Activated T-cell treated with anti-CD3 and anti-CD28 coated beads for 4 hours (primary cell): ENCODE measurements around the gene LGI2.
"Not testable (repeated sequence)": the region's sequence is repeated elsewhere in the genome, so short reads cannot be mapped to it uniquely, and the experiment has no call there.

ENCODE experiments used
- DNase-seq: peaks from one replicate; pipeline ENCODE4 v3.0.0-alpha.2; 2020

LGI2 gene

DNA sequence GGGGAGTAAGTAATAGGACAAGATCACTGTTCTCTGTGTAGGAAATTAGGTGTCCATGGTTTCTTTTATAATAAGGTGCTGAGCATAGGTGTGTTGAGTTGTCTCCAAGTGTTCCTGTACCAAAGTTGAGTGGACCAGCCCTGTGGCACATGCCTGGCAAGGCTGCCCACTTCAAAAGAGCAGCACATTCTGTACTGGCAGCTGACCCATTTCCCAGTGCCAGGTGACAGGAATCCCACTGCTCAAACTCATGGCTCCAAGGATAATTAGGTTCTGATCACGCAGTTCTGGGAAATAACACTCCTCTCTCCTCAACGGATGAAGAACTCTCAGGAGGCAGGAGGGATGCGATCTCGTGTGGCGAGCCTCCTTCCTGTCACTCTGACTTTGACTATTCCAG, 12.8 kb upstream of the LGI2 start:
- no peak for DNase-seq

DNA sequence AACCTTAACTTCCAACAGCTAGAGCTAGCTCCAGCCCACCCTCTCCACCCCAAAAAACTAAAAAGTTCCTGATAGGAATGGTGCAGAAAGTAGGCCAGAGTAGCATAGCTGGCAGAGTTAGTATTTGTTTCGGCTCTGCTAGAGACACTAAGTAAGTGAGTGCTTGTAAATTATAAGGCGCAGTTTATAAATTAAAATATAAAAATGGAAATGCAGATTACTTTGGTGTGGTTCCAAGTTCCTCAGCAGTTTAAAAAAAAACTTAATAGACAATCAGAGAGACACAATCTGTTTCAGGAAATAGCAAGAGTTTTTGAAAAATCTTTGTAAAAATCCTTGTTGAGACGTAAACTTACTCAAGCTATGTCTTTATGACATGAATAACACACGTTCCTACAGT, 2.8 kb upstream of the LGI2 start:
- no peak for DNase-seq

DNA sequence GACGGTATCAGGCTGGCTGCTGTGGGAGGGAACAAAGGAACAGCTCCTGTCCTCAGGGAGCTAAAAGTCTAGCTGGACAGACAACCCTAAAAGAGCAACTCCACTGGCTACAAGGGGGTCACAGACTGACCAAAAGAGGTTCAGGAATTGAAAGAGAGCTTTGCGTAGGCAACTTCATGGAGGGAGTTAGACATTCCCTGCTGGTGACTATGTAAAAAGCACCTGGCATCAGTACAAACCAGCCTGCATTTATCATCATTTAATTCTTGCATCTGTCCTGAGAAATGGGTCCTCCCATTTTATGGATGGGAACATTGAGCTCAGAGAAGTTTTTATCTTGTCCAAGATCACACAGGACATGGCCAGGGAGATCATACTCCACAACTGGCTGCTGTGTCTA, 1.4 kb upstream of the LGI2 start:
- DNase-seq = no peak

DNA sequence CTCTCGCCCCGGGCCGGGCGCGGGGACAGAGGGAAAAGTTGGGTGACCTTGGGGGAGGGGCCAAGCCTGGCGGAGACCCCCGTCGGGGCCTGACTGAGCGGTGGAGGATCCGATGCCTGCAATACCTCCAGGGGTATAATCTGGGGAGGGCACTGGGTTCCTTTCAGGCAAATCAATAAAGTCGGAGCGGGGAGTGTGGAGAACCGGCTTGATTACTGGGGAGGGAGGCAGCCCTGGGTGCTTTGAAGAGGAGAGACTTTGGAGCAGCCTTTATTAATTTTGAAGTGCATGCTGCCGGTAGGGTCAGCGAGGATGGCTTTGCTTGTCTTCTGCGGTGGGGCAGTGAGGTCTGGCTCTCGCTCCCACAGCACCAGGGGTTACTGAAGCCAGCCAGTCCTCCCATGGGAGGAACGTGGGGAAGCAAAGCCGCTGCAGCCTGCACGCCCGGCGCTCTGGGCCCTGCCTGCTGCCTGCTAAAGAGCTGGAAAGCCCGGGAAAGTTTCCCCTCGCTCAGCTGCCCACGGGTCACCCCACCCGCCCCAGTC, 403 bp upstream of the LGI2 start:
- DNase-seq = no peak

DNA sequence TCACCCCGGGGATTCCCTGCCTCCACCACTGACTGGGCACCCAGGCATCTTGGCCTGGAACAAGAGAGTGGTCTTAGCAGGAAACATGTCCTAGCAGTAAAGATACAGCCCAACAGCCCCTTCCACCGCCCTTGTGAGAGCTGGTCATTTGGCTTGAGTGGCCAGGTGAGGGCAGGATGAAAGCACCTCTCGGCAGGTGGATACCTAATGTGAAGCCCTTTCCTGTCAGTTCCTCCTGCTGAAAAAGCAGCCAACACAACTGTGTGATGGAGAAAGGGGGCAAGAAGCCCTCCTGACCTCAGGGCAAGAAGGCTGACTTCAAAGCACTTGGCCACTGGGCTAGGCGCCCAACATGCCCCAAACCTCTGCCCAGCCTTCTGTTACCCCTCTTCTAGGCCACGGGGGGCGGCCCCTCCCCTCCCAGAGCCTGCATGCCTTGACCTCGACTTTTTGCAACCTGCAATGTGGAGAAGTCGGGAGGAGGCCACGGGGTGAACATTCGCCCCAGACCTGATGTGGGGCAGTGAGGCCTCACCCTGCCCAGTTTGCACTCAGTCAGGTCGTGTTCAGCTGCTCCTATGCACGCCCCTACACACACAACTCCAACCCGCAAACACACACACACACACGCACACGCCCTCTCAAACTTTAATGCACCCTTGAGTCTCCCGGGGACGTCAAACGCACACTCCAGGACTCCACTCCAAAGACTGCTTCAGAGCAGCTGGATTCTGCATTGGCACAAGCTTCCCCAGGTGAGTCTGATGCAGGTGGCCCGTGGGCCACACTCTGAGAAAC, 1.1 kb downstream of the LGI2 start:
- no peak for DNase-seq

DNA sequence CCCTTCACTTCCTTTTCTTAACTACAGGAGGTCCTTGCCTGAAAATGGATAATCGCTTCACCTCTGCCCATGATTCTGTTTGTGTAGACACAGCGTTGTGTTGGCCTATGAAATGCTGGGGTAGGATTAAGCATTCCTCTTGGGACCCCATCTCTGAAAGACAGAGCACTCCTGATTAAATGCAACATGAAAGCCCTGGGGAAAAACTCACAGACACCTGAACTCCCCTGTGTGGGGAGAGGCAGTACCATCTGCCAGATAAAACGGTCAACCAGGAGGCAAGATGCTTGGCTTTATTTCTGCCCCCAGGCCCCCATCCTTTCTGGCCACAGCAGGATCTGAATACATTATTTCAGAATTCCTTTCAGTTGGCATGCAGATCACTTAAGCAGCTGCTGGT, 1.9 kb downstream of the LGI2 start:
- DNase-seq = no peak

DNA sequence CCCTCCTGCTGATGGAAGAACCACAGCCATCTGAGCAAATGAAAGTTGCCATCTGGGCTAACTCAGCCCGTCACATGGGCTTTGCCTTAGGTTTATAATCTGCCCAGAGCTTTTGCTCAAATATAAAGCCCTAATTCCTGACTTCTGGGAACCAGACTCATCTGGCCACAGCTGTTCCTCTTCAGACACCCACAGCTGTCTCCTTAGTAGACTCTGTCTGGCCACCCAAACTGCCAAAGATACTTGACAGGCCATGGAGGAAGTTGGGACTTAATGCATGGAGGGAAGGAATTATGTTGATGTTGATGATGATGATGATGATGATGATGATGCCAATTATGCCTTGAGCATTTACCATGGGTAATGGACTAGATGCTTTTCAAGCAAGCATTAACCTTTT, 8.0 kb downstream of the LGI2 start:
- no peak for DNase-seq

DNA sequence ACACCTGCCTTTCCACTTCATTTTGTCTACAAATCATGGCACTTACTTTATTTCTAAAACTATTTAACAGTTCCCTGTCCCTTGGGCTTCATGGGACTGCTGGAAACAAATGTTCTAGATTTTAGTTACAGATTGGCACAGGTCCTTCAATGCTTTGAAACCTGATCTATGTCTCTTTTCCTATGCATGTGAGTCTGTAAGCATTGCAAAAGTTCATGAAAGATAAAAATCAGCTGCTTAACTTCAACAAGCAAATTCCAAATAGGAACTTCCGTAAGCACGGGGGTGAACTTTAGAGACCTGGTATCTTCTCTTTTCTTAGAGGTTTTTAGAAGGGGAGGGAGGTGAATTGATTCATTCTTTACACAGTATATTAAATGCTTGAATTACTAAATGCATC, 9.5 kb downstream of the LGI2 start:
- no peak for DNase-seq

DNA sequence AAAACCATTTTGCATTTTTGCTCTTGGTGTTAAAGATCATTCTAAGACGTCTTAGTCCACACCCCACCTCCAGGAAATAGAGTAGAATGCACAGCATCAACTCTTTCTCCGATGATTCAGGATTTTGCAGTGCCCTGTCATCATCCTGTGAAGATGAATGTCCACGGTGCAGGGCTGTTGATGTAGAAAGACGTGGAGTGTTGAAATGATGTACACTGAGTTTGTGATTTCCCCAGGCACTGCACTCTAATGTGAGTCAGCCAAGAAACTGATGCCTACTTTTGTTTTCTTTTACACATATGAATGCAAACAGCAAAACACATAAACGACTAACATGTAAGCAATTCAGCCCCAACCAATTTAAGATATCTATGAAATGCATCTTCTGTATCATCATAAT, 10.5 kb downstream of the LGI2 start:
- no peak for DNase-seq

DNA sequence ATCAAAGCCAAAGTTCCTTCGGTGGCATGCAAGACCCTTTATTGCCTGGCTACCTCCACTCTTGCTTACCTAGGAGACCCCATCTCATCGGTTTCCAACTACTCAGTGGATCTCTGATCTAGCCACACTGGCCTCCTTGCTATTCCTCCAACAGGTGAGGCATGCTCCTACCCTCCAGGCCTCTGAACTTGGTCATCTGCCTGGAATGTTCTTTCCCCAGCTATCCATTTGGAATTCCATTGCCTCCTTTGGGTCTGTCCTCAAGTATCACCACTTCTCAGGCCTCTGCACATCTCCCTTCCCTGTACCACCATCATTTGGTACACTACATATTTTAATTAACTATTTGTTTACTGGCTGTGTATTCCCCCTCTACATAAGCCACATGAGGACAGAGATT, 11.2 kb downstream of the LGI2 start:
- no peak for DNase-seq

DNA sequence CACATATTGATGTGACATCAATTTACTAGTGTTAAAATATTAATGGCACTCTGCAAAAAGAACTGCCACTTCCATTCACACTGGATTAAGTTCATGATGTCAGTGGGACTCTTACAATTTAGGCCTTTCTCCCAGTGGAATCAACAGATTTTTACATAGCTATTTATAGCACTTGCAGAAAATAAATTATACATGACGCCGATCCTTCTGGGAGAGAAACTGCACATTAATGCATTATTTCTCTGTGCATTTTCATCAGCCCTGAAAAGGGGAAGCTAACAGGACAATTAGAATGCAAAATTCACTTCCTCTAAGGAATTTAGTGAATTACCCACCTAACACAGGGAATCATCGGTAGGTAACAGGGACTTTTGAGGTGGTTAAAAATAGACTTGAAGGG, 15.7 kb downstream of the LGI2 start:
- no peak for DNase-seq

DNA sequence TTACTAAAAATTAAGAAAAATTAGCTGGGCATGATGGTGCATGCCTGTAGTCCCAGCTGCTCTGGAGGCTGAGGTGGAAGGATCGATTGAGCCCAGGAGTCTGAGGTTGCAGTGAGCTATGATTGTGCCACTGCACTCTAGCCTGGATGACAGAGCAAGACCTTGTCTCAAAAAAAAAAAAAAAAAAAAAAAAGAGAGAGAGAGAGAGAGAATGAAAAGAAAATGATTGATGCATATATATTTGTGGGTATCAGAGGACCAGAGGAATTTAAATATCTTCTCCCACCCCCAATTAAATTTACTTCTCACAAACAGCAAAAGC, 16.1 kb downstream of the LGI2 start:
- not testable (repeated sequence) for DNase-seq

DNA sequence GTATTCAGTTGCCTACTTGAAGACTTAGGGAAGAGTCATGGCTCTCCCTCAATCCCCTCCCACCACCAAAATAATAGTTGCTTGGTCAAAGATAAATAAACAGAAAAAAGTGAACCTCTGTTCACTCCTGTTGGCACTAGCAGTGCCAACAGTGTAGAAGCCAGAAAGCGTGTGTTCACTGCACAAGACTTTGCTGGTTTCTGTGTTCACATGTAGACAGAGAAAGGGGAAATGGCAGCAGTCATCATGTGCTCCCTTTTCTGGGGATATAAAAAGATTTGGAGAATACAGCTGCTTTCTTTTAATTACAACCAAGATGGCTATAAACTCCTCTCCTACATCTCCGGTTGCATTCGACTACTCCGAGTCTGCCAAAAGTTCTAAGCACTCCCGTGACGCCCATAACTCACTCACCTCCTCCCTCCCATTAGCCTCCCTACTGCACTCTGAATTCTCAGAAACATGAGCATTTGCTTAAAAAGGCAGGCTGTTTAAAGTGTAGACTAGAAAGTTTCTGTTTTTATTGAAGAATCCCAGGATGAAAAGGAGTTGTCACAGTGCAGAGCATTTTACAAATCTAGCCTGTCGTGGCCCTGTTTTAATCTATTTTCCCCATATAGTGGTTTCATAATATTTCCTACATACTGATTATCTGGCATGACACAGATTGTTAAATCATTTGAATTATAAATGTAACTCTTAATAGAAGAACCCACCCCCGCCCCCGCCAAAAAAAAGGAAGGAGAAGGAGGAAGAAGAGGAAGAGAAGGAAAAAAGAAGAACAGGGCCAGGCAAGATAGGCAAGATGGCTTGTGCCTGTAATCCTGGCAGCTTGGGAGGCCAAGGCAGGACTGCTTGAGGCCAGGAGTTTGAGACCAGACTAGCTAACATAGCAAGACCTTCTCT, 16.7 kb downstream of the LGI2 start:
- no peak for DNase-seq

DNA sequence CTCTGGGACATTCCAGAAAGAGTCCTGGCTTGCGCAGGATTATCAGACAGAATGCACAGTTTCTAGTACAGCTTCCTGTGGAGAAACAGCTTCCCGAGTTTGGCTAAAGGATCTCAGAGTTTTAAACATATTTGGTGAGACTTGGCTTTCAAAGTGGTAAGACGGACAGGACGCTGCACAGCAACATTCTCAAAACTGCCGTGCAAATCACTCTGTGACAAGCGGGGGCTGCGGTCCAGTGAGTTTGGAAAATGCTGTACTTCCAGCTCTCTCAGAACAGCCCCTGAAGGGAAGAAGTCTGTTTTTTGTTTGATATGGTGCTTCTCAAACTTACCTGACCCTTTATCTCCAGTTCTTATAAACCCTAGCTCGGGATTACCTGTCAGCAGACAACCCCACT, 18.1 kb downstream of the LGI2 start:
- no peak for DNase-seq

DNA sequence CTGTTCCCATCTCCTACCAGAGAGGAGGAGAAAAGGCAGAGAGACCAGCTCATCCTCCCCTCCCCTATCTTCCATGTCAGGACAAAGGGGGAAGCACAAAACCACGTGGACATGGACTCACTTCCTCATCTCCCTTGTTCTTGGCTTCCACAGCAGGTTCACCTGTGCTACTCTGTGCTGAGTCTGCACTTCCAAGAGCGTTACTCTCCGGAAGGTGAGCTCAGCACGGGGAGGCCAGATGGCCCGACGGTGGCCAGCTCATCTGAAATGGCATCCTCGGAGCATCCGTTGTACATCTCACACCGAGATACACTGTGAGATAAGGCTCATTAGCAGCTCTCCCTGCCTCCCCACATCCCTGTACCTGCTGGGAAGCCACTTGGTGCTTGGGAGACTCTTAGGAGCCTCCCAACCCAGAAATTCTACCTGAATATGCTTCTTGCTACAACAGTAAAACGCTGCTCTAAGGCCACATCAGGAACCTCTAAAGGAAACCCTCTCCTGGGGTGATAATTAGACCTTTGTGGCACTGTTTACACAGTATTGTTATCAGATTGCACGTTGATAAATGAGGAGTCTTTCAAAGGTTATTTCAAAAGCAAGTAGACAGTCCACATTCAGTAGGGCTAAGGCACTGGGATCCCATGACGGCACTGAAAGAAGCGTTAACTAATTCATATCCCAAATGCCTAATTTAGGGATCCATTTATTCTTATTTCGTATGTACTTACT, 19.4 kb downstream of the LGI2 start:
- no peak for DNase-seq

DNA sequence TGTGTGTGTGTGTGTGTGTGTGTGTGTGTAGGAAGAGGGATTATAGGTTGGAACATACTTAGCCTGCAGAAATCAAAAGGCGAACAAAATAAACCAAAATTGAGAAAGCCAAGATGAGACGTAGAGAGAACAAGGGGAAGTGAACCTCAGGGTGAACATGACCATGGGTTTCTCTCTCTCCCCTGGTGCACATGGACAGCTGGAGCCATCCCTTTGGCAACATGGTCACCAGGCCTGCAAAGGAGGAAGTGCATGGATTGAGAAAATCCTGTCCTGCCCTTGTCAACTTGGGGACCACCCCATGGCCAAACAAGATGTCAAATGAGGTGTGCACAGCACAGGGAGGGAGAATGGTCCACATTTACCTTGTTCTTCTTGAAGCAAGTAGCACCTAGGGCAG, 23.1 kb downstream of the LGI2 start:
- DNase-seq = no peak

DNA sequence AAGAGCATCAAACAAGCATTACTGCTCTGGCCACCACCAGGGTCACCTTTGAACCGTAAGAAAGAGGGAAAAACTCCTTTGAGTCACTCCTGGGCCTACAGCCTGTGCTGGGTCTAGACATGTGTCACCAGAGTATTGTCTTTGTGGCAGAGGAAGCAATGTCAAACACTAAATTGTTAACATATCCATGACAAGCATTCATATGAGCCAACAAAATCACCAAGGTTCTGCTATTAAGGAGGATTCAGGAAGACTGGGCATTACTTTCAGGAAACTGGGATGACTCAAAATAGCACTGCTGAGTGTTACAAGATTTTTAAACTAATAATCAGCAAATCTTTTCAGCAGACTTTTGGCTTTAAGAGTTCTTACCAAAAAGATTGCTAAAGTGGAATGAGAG, 28.1 kb downstream of the LGI2 start:
- no peak for DNase-seq

DNA sequence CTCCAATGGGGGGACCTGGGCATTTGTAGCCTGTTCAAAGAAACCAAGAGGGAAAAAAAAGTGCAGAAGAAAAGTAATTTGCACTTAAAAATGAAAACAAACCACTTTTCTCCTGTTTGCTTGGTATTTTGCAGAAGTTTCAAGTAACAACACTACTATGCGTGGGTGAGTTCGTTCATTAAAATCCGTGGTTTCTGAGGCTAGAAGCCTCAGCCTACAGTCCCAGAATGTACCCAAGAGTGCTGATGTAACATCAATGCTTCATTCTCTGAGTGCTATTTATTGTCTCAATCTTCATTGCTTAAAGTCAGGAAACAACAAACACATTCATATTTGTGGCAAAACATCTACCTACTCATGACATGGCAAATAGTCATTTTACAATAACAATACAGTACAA, 29.2 kb downstream of the LGI2 start:
- DNase-seq = no peak

DNA sequence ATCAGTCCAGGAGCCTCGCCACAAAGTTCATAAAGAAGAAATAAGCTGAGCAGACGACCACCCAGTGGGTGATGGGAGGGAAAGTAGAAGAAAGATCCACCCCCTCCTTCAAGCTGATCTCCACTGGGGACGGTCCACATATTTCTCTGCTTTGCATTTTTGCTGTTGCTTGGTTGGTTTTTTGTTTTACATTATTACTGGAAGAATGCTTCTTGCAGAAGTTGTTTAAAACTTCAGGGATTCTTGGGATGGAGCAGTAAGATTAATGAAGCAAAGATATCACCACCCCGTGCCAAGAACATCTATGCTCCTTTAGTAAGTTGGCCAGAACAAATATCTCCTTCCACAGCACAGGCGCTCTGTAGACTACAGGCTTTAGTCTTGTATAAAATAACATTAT, 30.1 kb downstream of the LGI2 start:
- DNase-seq = no peak

DNA sequence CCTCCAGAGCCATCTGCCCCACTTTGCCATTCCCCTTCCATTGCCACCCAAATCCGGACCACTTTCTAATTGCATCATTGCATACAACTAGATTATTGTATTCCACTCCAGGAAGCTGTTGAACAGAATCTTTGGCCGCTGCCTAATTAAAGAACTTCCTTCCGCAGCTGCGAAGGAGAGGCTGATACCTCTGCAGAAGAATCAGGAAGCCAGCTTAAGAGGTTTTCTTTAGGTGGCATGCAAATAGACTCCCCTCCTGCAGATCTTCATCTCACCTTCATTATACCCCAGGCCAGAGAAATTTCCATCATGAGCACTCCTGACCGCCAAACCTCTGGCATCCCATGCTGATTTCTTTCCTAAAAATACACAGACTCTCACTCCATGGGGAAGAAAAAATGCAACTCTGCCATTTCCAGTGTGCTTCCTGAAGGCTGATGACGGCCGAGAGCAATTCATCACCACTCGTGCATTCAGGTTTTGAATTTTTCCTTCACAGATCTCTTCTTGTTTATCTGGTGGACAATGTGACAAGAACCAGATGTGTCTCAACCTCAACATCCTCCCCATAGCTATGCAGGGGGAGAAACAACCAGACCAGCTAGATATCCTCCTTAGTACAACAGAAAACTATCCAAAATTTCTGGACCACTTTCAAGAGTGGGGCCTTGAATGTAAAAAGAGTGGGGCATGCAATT, 31.2 kb downstream of the LGI2 start:
- no peak for DNase-seq

DNA sequence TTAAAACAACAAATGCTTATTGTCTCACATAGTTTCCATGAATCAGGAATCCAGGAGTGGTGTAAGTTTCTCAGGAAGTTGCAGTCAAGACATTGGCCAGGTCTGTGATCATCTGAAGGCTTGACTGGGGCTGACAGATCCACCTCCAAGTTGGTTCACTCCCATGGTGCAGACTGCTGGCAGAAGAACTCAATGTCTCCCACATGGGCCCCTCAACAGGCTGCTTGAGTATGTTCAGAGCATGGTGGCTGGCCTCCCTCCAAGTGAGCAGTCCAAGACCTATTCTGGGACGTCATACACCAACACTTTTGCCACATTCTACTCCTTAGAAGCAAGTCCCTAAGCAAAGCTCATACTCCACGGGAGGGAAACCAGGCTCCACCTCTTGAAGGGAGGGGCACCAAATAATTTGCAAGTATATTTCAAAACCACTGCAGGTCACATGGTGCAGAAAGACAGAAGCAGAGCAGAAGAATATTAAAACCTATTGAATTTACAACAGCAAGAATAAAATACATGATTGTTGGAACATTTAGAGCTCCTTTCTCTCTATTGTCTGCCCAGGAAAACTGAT, 35.3 kb downstream of the LGI2 start:
- no peak for DNase-seq

DNA sequence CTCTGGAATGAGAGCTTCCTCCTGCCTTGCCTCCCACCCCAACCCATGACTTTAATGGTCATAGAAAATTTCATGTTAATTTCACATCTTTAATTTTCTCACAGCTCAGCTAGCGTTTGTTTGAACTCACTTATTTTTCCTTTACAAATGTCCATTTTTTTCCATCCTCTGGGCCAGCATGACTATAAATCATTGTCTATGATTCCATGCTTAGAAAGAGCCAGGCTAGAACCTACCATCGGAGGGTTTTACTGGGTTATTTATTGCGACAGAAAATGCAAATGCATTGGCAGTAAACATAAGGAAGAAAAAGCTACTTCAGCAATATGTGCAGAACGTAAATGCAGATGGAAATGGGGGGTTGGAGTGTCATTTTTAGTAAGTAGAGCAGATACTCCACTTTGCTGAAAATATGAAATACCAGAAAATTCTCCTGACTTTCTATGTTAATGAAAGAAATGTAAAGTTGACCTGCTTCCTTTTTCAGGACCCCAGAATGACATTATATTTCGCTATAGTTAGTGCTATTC, 37.1 kb downstream of the LGI2 start:
- no peak for DNase-seq
